CMK (cell line): ENCODE data around the gene BAG1.

Experiments
- DNase-seq: peaks from one replicate; pipeline ENCODE4 v3.0.0-alpha.2; 2010; ENCODE audit warnings: low read depth

BAG1 gene

DNA sequence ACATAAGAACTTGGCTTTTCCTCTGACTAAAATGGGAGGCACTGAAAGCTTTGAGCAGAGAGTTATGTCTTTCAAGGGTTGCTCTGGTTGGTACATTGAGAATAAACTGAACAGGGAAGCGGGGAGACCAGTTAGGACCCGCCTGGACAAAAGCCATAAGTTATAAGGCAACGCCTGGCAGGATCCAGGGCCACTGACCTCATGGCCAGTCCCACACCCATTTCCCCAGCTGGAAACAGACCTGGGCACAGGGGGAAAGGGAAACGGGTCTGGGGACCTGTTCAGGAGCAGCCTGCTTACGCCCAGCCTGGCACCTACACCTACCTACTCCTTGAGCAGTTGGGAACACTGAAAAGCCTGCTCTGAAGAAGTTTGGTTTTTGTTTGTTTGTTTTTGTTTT is 23.2 kb downstream of the BAG1 start:
- no peak for DNase-seq

GRCh38 chr9:33239921-33240320 is 24.6 kb downstream of the BAG1 start, which contains the start of gene SPINK4:
Gene SPINK4 (plus strand): TSS chr9:33240167. CDS start chr9:33240209, 42 bp downstream.
- DNase-seq: peak; percentile 97

DNA sequence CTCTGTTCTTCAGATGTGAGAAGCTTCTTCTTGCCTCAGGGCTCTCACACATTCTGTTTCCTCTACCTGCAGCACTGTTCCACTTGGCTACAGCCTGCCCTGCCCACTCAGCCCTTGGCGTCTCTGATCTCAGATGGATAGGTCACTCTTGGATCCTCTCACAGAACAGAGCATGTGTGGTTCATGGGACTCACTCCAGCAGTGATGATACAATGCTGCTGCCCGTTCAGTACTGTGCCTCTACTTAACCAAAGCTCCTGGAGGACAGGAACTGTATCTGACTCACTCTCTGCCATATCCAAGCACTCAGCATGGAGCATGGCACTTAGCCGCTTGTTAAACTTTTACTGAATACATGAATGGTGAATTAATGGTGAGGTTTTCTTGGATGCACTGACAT is 27.9 kb downstream of the BAG1 start:
- no peak for DNase-seq

- DNase-seq: no peak
Measured at GRCh38 chr9:33234511-33235467, 29.7 kb downstream of the BAG1 start.

GRCh38 chr9:33233626-33234342 is 30.7 kb downstream of the BAG1 start:
- no peak for DNase-seq

DNA sequence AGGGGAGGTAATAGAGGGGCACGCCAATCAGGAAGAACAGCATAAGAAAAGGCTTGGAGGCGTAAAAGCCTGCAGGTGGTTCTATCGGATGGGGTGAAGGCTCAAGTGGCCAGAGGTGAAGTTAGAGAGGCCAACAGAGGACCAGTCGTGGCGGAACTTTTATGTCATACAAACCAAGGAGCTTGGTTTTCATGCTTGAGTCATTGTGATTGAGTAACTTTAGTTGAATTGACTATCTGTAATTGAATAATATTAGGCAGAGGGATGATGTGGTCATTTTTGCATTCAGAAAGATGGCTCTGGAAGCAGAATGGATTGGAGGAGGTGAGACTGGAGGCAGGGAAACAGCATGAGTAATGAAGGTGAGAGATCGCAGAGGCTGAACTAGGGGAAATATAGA is 31.7 kb downstream of the BAG1 start:
- DNase-seq: no peak

DNA sequence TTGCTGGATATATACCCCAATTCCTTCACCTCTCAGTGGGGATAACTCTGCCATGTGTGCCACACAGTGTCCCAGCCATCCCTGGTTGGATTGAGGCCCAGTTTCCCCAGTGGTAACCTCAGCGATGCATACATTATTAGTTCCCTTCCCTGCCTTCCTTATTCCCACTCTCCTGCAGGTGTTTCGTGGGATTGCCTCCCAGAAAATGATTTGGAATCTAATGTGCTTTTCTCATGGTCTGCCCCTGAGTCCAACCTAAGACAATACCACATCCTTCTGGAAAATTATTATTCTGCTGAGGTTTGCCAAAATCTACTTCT is 32.9 kb downstream of the BAG1 start:
- DNase-seq: no peak

DNA sequence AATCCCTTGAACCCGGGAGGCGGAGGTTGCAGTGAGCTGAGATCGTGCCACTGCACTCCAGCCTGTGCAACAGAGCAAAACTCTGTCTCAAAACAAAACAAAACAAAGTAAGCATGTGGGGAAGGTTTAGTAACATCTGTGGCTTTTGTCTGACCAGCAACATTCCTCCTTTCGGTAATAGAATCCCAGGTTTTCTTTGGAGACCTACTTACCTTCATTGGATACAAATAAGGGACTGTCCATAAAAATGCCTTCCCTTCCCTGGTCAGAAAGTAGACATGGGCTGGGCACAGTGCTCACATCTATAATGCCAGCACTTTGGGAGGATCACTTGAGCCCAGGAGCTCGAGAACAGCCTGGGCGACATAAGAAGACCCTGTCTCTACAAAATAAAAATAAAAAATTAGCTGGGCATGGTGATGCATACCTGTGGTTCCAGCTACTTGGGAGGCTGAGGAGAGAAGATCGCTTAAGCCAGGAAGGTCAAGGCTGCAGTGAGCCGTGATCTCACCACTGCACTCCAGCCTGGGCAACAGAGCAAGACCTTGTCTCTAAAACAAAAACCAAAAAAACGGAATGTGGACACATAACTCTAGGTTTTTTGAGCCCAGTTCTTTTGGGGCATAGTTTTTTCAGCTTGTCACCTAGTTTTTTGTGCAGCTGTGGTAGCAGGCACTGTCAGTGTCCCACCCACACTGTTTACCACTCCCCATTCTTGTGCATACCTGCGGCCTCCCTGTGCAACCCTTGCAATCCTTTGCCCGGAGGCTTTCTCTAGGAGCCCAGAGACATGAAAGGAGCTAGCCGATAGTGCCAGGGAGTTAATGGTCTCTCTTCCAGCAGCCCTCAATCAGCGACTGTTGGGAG is 33.5 kb downstream of the BAG1 start:
- no peak for DNase-seq

- DNase-seq: no peak
Measured at GRCh38 chr9:33229359-33230114, 35.0 kb downstream of the BAG1 start.

- DNase-seq: no peak
Measured at GRCh38 chr9:33228606-33229005, 35.9 kb downstream of the BAG1 start.

DNA sequence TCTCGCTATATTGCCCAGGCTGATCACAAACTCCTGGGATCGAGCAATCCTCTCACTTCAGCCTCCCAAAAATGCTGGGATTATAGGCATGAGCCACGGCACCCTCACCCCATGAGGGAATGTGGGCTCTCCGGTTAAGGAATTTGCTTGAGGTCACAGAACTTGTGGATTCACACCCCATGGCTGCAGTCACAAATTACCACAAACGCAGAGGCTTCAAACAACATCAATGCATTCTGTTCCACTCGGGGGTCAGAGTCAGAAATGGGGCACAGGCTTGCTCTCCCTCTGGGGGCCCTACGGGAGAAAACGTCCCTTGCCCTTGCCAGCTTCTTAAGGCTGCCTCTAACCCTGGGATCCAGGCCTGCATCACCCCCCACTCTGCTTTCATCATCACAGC is 36.8 kb downstream of the BAG1 start:
- DNase-seq: no peak

DNA sequence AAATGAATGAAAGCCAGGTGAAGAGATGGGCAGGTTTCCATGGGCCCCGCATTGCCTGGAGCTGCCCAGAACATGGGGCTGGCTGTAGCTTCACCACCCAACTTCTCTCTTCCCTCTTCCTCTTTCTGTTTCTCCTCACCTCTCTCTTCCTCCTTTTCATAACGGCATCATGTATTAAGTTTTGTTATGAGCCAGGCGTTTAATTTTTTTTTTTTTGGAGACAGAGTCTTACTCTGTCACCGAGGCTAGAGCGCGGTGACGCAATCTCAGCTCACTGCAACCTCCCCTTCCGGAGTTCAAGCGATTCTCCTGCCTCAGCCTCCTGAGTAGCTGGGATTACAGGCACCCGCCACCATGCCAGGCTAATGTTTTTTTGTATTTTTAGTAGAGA is 37.5 kb downstream of the BAG1 start:
- no peak for DNase-seq

GRCh38 chr9:33225319-33226147 is 39.0 kb downstream of the BAG1 start:
- DNase-seq: no peak

DNA sequence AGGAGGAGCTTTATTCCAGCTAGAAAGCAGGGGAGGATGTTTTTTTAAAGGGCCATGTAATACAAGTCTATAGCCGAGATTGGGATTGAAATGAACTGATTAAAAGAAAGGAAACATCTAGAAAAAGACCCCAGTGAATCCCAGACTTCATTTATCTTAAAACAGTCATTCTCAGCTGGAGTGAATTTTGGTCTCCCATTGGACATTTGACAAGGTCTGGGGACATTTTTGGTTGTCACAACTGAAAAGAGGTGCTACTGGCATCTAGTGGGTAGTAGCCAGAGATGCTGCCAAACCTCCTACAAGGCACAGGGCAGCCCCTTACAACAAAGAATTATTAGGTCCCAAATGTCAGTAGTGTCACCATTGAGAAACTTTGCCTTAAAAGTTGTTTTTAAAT is 40.8 kb downstream of the BAG1 start:
- no peak for DNase-seq

- DNase-seq: no peak
Measured at GRCh38 chr9:33222031-33222430, 42.5 kb downstream of the BAG1 start.

DNA sequence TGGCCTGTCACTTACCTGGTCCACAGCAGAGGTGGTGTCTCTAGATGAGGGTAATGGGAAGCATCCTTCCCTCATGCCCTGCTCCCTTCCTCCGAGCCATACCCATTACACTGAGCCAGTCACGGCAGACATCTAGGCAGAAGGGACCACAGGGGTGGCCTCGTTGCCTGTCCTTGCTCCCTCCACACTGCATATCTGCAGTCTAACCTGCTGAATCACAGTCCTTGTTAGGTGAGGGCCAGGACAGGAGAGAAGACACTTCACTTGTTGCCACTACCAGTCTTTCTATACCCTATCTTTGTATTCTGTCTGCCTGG is 43.0 kb downstream of the BAG1 start:
- no peak for DNase-seq

DNA sequence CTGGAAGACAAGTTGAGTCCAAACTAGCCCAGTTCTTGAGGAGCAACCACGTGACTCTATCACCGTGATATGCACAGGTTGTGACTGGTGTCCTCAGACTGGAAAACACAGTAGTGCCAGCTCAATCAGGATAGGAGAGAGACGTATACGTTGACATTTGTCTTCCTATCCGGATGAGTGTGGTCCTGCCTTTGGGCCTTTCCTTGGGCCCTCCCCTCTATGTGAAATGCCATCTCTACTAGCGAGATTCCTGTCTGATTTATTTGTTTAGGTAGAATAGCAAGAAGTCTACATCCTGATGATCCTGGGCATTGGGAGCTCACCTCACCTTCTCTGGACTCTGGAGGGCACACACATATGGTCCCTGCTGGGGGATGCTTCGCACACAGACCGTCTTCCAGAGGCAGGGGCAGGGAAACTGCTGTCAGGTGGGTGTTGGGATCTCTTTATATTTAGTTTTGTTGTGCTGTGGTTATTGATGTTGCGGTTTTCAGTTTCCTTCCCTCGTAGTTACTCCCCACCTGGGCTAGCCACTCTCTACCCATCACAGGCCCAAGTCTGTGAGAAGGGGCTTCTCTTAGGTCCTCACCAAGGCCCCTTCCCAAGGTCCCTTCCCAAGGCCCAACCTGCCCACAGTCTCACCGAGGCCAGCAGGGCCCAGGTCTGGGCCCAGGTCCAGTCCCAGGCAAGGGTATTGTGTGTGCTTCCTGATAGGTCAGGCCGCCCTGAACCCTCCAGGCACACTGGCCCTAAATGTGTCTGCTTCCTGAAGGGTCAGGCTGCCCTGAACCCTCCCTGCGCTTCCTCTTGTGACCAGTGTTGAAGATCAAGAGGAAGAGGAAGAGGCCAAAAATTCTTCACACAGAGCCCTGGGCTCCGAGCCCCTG is 43.6 kb downstream of the BAG1 start:
- DNase-seq: peak; percentile 52

DNA sequence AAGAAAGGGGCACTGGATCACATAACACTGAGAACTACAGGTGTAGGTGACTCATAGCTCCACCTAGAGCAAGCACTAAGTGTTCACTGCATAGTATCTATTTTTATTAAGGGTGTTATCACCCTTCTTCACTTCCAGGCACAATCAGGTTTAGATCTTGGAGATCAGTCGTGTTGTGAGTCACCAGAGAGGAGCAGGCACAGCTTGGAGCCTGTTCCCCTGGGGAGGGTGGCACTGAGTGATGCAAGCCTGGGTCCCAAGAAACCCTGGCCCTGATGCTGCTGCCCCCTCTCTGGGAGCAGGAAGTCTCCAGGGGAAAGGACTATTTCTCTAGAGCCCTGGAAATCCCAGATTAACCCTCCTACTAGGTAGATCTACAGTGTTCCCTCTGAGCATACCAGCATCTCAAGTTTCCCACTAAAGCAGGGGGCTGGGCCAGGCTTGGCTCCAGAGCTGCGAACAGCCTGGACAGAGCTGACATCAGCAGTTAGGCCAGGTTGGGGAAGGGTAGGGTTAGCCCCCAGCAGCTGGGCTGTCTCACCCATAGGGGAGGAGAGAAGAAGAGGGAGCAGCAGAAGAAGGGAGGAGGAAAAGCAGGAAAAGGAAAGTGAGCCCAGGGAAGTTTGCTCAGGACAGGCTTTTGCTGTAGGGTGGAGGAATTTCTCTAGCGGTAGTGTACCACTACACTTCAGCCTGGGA is 52.7 kb downstream of the BAG1 start:
- DNase-seq: no peak

DNA sequence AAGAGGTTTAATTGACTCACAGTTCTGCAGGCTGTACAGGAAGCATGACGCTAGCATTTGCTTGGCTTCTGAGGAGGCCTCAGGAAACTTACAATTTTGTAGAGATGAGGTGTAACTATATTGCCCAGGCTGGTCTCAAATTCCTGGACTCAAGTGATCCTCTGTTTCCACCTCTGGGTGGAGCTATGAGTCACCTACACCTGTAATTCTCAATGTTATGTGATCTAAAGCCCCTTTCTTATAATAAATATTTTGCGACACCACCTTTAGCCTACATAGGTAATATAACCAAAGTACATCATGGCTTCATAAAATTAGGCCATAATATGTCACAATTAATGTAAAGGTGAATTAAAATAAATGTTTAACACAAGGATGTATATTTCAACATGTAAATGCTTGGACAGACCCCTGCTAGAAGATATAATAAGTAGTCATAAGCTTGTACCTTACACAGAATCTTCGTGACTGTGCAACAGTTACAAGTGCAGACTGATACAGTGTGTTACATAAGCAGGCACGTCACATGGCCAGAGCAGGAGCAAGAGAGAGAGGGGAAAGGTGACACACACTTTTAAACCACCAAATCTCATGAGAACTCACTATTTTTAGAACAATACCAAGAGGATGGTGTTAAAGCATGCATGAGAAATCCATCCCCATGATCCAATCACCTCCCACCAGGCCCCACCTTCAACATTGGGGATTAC is 54.3 kb downstream of the BAG1 start:
- DNase-seq: no peak
